ENCODE measurements around the gene TRAF3.
"Not testable (repeated sequence)": the region's sequence is repeated elsewhere in the genome, so short reads cannot be mapped to it uniquely, and the experiment has no call there.

The TRAF3 gene

DNA sequence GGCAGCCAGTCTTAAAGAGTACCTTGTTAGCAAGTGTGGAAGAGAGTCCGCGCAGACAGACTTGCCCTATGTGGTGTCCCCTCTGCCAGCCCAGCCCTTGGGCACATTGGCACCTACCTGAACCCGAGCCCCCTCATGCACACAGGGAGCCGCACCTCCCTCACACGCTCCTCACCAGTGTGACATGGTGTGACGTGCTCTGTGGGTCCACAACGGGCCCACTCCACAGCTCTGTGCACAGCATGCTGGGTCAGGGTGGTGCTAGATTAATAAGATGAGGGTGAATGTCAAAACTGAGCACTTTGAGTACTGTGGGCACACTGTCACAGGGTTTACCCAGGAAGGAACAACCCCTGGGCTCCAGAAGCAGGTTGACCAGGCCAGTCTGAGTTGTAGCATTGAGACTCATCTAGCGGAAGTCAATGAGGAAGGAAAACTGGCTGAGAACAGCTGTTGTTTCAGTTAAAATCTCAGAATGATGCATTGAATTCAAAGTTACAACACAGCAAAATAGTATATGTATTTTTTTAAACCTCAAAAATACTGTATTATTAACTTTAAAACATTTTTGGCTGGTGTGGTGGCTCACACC is 91.8 kb downstream of the TRAF3 start:
- FAIRE-seq = no peak

DNA sequence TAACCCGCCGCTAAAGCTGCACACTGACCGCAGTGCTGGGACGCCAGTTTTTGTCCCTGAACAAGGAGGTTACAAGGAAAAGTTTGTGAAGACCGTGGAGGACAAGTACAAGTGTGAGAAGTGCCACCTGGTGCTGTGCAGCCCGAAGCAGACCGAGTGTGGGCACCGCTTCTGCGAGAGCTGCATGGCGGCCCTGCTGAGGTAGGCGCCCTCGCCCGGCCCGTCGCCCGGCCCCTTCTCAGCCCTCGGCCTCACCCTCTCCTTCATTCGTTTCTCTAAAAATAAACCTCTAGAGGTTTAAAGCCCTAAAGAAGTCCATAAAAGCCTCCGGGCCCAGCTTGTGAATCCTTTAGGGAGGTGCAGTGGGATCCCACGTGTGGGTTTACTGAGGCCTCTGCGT is 93.0 kb downstream of the TRAF3 start:
- no peak for FAIRE-seq

DNA sequence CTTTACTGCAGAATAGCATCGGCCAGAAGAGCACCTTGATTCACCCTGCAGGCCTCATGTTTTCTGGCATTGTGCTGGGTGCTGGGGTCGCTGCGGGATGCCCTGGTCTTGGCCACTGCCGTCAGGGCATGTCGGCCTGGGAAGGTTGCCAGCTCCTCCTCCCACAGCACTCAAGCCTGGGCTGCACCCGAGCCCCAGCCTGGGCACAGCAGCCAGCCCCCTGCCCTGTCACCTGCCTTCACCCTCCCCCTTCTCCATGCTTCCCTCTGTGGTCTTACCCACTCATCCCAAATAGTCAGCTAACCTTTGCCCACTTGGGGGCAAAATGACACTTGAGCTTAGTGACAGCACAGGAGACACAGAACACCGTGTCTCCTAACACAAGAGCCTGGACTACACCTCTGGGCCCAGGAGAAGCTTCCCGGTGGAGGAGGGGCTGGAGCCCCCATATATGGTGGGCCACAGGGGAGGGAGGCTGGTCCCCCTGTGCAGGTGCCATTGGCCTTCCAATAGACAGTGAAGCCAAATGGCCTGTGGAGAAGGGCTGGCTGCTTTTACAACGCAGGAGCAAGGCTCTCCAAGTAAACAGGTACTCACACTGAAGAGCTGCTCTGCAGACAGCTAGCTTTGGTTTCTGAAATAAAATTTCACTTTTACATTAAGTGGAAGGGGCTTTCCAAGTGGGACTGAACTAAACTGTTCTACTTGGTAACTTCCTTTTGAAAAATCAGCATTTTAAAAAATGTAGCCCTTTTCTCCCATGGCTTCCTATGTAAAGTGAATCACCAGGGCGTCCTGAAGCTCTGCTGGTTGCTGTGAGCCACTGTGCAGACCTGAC is 94.0 kb downstream of the TRAF3 start:
- FAIRE-seq = no peak

DNA sequence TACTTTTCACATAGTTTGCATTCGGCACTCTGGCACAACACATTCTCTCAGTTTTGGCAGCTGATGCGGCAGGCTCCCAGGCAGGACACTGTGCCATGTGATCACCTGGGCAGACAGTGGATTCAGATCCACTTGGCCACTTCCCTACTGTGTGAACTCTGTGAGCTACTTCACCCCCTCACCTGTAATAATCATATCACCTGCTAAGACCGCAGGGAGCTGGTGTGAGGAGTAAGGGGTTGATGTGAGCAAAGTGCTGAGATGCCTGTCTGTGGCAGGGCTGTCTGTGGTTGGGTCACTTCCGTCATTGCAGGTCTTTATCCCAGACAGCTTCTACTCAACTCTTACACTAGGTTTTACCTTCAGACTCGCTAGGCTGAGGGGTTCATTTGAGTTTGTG is 94.8 kb downstream of the TRAF3 start:
- no peak for FAIRE-seq

DNA sequence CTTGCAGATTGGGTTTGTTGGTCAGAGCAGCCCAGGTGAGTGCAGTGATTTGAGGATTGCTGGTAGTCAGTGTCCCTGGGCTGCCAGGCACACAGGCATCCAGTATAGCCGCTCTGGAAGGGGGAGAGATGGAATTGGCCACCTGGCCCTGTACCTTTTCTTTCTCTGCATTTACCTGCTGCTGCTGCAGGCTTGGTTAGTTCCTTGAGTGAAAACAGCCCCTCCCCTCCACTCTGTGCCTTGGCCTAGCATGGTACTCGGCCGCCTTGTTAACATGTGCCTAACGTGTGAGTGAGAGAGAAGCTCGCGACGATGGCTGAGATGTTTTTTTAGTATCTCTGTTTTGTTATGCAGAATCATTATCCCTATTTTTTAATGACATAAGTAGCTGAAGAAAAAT is 95.9 kb downstream of the TRAF3 start:
- no peak for FAIRE-seq

DNA sequence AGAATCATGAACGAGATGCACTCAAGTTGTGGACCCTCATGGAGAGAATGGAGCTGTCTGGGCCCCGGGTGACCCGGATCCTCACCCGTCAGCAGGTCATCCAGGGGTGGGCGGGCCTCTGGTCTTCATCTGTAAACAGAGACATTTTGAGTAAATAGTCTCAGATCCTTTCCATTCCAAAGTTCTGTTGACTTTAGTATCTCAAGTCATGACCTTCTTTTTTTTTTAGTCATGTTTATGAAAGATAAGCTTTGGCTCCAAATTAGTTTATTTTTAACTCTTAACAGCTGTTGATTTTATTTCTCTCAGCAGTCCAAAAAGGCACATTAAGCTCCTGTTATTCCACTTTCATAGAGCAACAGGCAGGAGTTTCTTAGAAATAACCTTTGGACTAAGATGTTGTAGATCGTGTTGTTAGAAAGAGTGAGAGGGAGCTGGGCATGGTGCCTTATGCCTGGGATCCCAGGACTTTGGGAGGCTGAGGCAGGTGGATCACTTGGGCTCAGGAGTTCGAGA is 96.4 kb downstream of the TRAF3 start:
- FAIRE-seq = no peak

DNA sequence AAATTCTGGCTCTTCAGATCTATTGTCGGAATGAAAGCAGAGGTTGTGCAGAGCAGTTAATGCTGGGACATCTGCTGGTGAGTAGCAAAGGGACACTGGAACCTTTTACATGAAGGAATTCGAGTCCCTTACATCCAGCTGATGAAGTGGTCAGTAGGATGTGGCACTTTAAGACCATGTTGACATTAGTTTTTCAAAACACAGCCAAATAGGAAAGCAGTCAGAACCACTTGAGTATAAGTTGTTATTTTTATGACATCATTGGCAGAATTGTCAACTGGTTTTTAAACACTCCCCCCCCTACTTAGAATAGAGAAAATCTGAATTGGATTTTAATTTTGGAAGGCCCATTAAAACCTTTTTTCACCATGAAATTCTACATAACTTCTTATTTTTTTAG is 98.4 kb downstream of the TRAF3 start:
- no peak for FAIRE-seq

DNA sequence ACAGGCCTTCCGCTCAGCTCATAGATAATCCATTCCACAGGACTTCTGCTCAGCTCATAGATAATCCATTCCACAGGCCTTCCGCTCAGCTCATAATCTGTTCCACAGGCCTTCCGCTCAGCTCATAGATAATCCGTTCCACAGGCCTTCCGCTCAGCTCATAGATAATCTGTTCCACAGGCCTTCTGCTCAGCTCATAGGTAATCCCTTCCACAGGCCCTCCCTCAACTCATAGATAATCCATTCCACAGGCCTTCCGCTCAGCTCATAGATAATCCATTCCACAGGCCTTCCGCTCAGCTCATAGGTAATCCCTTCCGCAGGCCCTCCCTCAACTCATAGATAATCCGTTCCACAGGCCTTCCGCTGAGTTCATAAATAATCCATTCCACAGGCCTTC is 100.3 kb downstream of the TRAF3 start:
- not testable (repeated sequence) for FAIRE-seq

DNA sequence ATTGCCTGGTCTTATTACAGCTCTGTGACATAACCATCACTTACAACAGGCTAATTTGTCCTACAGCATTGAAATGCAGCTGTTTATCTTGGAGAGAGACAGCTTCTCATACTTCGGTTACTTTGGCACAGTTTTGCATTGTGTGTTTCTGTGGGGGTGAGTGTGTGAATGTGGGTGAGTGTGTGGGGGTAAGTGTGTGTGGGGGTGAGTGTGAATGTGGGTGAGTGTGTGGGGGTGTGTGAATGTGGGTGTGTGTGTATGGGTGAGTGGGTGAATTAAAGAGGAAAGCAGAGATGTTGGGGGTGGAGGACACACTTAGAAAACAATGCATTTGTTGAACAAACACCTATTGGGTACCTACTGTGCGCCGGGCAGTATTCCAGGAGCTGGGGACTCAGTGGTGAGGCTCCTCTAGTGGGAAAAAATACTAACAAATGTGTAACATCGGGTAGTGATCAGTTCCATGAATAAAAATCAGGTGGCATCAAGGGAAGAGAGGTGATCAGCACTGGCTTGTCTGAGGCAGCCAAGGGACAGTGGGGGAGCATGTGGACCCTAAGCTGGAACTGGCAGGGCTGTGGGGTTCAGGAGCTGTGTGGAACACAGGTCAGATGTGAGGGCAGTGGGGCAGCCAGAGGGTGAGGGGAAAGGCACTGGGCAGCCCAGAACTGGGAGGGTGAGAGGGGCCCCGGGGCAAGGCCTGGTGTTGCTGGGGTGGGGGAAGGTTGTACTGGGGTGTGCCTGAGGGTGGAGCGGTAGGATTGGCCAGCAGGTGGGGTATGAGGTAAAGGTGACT is 101.1 kb downstream of the TRAF3 start:
- no peak for FAIRE-seq

DNA sequence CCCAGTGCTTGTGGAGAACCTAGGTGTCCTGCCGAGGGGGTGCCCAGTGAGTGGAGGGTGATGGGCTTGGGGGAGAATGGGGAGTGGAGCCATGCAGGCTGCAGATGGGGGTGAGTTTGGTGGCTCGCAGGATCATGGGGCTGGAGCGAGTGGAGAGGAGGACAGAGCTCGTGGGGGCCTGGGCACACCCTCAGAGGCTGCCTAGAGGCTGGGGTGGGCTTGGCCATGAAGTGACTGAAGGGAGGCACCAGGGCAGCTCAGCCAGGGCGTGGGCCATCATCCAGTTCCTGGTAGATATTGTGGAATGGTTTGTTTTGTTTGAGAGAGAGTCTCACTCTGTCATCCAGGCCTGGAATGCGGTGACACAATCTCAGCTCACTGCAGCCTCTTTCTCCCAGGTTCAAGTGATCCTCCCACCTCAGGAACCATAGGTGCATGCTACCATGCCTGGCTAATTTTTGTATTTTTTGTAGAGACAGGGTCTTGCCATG is 101.8 kb downstream of the TRAF3 start:
- FAIRE-seq = no peak

DNA sequence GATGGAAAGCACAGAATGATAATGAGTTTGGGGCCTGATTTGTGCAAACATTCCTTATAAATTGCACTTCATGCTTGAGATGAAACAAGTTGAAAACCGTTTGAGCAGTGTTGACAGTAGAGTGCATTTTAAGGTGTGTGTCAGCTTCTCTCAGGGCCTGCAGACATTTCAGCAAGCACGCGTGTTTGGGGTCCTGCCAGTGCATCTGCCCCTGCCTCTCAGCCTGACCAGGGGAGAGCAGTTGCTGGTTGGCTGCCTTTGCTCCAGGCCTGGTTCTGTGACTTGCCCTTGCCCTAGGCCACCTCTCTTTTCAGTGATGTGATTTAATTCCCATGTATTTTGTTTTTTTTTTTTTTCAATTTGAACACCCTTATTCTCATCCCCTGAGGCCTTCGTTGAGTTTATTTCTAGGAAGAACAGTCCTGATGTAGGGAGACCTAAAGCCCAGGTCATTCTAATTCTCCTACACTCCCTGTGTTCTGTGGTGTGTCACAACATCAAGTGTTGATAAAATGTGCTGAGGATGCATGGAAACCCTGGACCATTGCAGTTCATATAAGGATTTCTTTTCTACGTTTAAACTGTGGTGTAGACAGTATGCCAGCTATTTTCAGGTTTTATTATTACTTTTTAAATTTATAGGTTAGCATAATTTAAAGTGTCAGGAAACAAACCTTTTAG is 105.1 kb downstream of the TRAF3 start:
- FAIRE-seq = no peak

DNA sequence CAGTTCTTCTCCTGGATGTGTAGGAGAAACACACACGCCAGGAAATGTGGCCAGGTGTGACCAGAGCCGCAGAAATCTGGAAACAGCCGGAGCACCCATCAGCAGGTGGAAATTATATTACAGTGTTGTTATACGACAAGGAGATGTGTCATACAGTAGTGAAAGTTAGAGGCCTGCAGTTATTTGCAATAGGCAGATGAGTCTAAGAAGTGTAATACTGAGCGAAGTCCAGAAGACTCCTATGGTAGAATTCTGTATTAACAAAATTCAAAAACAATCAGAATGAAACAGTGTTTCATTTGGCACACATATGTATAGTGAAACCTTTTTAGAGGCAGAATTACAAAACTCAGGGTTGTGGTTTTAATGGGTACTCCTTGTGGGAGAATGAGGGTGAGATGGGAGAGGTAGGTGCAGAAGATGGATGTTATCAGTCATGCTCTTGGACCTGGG is 105.9 kb downstream of the TRAF3 start:
- FAIRE-seq = no peak

DNA sequence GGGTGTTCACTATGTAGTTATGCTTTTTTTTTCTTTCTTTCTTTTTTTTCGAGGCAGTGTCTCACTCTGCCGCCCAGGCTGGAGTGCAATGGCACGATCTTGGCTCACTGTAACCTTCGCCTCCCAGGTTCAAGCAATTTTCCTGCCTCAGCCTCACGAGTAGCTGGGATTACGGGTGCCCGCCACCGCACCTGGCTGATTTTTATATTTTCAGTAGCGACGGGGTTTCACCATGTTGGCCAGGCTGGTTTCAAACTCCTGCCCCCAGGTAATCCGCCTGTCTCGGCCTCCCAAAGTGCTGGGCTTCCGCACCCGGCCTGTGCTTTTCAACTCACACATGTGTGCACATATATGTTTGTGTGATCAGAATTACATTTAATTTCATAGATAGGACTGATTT is 106.3 kb downstream of the TRAF3 start:
- no peak for FAIRE-seq

DNA sequence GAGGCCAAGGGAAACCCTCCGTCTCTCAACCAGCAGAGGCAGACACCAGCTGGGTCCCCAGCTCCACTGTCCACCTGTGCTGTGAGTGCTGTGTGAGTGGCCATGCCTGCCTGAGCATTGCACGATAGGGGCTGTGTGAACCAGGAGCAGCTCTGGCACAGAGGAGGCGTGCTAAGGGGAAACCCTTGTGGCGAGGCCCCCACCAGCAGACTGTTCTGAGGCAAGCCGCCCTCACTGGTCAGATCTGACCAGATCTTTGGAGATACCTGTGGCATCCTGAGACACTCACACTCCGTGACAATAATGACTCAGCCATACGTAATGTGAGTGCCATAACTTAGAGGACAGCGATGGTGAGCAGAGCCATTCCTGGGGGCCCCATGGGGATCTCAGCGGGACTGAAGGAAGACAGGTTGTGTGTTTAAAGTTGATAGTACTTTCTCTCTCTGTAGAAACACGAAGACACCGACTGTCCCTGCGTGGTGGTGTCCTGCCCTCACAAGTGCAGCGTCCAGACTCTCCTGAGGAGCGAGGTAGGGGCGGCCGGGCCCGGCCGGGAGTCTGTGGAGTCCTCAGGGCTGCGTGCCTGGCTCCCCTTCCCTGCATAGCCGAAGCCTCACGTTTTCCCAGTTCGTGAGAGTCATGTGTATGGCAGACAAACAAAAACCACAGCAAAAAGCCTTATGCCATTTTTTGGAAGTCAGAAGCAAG is 108.6 kb downstream of the TRAF3 start:
- FAIRE-seq = no peak

DNA sequence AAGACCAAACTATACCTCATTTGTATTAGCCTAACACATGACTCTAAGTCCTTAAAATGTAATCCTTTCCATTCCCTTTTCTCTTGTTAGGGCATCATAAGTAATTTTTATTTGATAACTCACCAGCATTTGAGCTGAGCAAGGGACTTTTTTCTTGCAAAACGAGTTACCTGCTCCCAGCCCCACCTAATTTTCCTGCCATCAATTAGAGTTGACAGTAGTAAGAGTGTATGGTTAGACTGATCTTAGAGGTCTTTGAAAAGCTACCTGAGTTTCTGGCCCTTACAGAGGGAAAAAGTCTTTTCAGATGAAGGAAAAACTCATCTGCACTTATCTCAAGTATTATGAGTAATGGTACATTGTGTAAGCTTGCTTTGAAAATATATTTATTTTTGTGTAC is 111.5 kb downstream of the TRAF3 start:
- no peak for FAIRE-seq

DNA sequence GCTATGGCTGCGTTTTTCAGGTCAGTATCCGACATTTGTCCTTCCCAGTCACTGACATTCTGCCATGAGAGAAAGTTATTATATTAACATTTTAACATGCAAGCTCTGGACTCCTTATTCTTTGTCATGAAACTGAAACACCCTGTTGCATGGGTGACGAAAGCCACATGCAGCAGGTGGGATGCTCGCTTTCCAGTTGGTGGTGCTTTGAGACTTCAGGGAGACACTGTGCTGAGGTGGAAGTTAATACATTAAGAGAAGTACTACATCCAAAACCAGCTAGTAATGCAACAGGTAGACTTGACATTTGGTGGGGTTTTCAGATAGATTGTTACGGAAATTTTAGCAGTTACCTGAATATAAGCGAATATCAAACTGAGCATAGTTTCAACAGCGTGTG is 112.4 kb downstream of the TRAF3 start:
- no peak for FAIRE-seq

DNA sequence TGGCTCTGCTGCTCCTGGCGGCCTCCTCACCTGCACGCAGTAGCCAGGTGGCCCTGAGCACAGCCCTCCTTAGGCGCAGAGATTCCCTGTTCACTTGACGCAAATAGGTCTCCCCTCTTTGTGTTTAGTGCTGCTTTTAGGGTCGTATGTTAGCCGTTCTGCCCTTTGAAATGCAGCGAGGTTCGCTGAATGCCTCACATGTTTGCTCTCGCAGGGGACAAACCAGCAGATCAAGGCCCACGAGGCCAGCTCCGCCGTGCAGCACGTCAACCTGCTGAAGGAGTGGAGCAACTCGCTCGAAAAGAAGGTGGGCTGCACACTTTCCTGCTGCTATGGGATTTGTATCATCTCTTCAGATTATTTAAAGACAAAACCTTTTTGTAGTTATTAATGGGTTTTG is 113.9 kb downstream of the TRAF3 start:
- FAIRE-seq = no peak

DNA sequence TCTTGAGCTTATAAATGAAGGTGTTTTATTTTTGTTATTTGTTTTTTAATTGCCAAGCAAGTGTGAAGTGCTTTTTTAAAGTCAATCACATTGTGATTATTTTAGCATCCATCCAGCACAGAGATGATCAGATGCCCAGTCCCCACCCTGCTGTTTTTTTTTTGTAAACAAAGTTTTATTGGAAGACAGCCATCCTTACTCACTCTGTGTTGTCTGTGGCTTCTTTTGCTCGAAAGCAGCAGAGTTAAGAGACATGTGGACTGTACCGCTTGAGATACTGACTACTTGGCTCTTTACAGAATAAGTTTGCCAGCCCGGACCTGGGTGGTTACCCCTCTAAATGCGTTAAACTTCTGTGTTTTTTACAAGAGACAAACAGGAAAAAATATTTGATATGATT is 114.3 kb downstream of the TRAF3 start:
- no peak for FAIRE-seq

DNA sequence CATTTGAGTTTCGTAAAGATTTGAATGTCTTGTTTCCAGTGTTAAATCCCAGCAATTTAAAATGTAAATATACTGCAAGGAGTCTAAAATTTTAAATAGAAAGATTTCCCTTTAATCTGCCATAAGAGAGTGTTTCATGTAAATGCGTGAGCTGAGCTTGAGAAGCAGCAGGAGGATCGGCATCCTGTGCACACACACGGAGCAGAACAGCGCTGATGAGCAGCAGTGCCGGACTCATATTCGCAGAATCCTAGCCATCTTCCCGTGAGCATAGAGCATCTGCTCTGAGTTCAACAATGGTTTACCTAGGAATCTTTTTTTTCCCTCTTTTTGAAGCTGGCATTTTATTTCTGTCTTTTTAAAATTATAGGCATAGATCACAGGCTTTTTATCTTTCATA is 115.4 kb downstream of the TRAF3 start:
- no peak for FAIRE-seq

DNA sequence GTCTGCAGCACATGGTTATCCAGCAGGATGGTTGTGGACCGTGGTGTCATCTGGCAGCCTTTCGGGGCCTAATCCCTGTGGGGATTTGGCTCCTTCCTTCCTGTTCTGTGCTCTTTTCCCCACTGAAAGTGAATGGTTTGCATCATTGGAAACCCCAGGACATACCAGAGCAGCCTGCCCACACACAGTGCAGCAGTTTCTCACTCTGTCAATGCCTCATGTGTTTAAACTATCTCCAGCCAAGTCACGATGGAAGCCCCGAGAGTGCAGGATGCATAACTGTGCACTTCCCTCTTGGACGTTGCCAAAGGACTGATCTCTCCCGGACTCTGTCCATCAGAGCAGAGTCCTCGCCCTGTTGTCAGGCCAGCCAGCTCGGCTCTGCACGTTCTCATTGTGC is 116.2 kb downstream of the TRAF3 start:
- FAIRE-seq = no peak

DNA sequence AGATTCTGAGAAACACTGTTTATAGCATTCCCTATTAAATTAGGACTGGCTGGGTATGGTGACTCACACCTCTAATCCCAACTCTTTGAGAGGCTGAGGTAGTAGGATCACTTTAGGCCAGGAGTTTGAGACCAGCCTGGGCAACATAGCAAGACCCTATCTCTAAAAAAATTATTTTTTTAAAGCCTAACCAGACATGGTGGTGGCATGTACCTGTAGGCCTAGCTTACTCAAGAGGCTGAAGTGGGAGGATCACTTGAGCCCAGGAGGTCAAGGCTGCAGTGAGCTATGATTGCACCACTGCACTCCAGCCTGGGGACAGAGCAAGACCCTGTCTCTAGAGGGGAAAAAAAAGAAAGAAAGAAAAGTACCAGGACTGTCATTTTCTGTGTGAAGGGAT is 119.5 kb downstream of the TRAF3 start:
- not testable (repeated sequence) for FAIRE-seq

All from colon (tissue), 2 donors.